Pancreas (tissue), 10 donors: Measurements from ENCODE around the gene KCNC4. TPM values are rescaled to one million over a fixed set of nuclear protein-coding genes. Genes with fewer than 3 reads are reported as not detected.
A peak's percentile ranks its signal among the peaks of the same experiment; 100 is the strongest.

Experiments used
- ATAC-seq, 4 donors: fragments of 200-7000 bp; cut with Tn5 transposase; one replicate each; pipeline versions ENCODE4 v1.8.0 to v1.9.1; 2020; ENCODE audit warnings: mild to moderate bottlenecking in 4 of 4, moderate library complexity in 4 of 4
- DNase-seq, 6 donors: peaks; one replicate each; pipeline ENCODE4 v3.0.0-alpha.2; 2020
- FAIRE-seq: peaks from 2 replicates; lab custom pipeline; 2012; peaks lifted over from hg19 to GRCh38; lab: Jason Lieb, UNC
- H3K27ac ChIP-seq, 4 donors: fragments of 200-600 bp; sonication (generic); 1 replicate in 3 of 4; 2 replicates in 1 of 4; pipeline versions ENCODE4 v1.5.0 to v1.8.0; 2020
- H3K27me3 ChIP-seq, 4 donors: fragments of 200-600 bp; one replicate each; pipeline ENCODE4 v1.8.0; 2021
- H3K36me3 ChIP-seq, 3 donors: fragments of 200-600 bp; sonication (generic) in 1 of 3; one replicate each; pipeline versions ENCODE4 v1.5.0 to v1.8.0; 2020 to 2021
- H3K4me1 ChIP-seq, 3 donors: fragments of 200-600 bp; one replicate each; pipeline ENCODE4 v1.8.0; 2021
- H3K4me3 ChIP-seq, 4 donors: fragments of 200-600 bp; sonication (generic) in 2 of 4; one replicate each; pipeline versions ENCODE4 v1.5.0 to v1.8.0; 2020 to 2021
- H3K9me3 ChIP-seq, 4 donors: fragments of 200-600 bp; one replicate each; pipeline ENCODE4 v1.8.0; 2021
- CTCF ChIP-seq, 4 donors: fragments of 200-600 bp; sonication (generic) in 3 of 4; IDR thresholded peaks; one replicate each; pipeline versions ENCODE4 v1.5.0 to v1.8.0; 2021; ENCODE audit warnings: antibody characterized with exemption in 4 of 4
- WGBS, 2 donors: extraction: QIAGEN DNeasy Blood & Tissue Kit; methylation state at CpG; one replicate each; pipeline ENCODE4 v1.1.7; 2013; 5-methylcytosine and 5-hydroxymethylcytosine counted together
- intact Hi-C, 3 donors: fragments of 100-400 bp; cut with DNase I; formaldehyde crosslinking; loops; one replicate each; pipeline versions ENCODE4 v1.11.1 to v1.14.2; 2022
- polyA plus RNA-seq, 2 donors: library from polyadenylated mRNA; stranded (reverse); fragments of 200-250 nt; gene quantifications; one replicate each; pipeline ENCODE4 v1.2.3, GENCODE V29; 2013
- total RNA-seq, 6 donors: library from RNA; stranded (reverse); fragmentation: NEBNext Ultra II Directional in 4 of 6; extraction: Animal tissue kit (Norgen Biotek cat#: 25700) in 4 of 6; gene quantifications; one replicate each; pipeline versions ENCODE4 v1.2.1 to v1.2.4, GENCODE V29; 2021 to 2023
- donor health status: healthy with polysubstance abuse.
- donor health status: DM: no; HTN: no; CAD: no; lungs with moderate emphysema.
- donor health status: DM: no; HTN: no; CAD: no.
- donor health status: control.
- donor health status: control.
- donor health status: Bipolar disorder and iron deficiency.
- donor health status: DM: yes; HTN: yes; CAD: no.
- donor health status: DM: no; HTN: no; CAD: no.
- donor health status: DM: no; HTN: no; CAD: no.
- donor health status: DM: yes; HTN: yes; CAD: no.

The KCNC4 gene
- total and polyA plus RNA-seq, 8 donors = 5.4 to 18.6 (median 9.5) TPM

GRCh38 chr1:110215621-110216515 lies 5.8 kb downstream of the KCNC4 start:
- DNase-seq (peak in 2 of 6 donors; percentile 55 to 56), ATAC-seq (no peak), FAIRE-seq (no peak)
- Histone ChIP-seq H3K36me3 (no peaks in the 10 kb centered on the region), H3K4me1 (peaks cover 27 to 46% (median 30%) of the 10 kb centered on the region in 3 donors), H3K9me3 (no peaks in the 10 kb centered on the region), H3K27me3 (no peaks in the 10 kb centered on the region), H3K27ac (peak overlapping the region in 2 of 4 donors; percentile 58 to 77), H3K4me3 (no peak overlapping the region)
- TF ChIP-seq CTCF (IDR thresholded peaks at IDR 0.05) = no peak
- intact Hi-C loops = no loop called here
- WGBS, 2 donors = 65 to 74% methylated on average over 7 of the region's 7 CpGs

- H3K36me3 ChIP-seq = no peaks in the 10 kb centered on the region
- ATAC-seq (no peak), FAIRE-seq (no peak), DNase-seq (no peak)
- H3K4me1 ChIP-seq = peaks cover 27 to 42% (median 31%) of the 10 kb centered on the region in 3 donors
- H3K27me3 ChIP-seq = no peaks in the 10 kb centered on the region
- no peak for TF ChIP-seq CTCF (IDR thresholded peaks at IDR 0.05)
- no peaks in the 10 kb centered on the region for H3K9me3 ChIP-seq
- WGBS, 2 donors = 91 to 94% methylated on average over 6 of the region's 6 CpGs
- H3K4me3 ChIP-seq = no peak overlapping the region
- intact Hi-C loops = no loop called here
- no peak overlapping the region for H3K27ac ChIP-seq
Measured at GRCh38 chr1:110216844-110217444, 6.8 kb downstream of the KCNC4 start.

- intact Hi-C loops = no loop called here
- WGBS, 2 donors = 87 to 88% methylated on average over 5 of the region's 5 CpGs
Measured at GRCh38 chr1:110218137-110218536, 8.0 kb downstream of the KCNC4 start.

GRCh38 chr1:110218739-110219138 lies 8.6 kb downstream of the KCNC4 start:
- TF ChIP-seq CTCF (IDR thresholded peaks at IDR 0.05) = no peak
- FAIRE-seq (no peak), DNase-seq (no peak), ATAC-seq (no peak)
- Histone ChIP-seq H3K36me3 (peaks cover 0 to 4% (median 0%) of the 10 kb centered on the region in 3 donors), H3K9me3 (no peaks in the 10 kb centered on the region), H3K4me1 (peaks cover 20 to 35% (median 27%) of the 10 kb centered on the region in 3 donors), H3K27me3 (no peaks in the 10 kb centered on the region), H3K27ac (no peak overlapping the region), H3K4me3 (no peak overlapping the region)
- WGBS, 2 donors = 91 to 94% methylated on average over 4 of the region's 4 CpGs
- intact Hi-C loops = no loop called here

More at GRCh38 chr1:110218137-110218536, 8.0 kb downstream of the KCNC4 start:
- Histone ChIP-seq H3K27ac (no peak overlapping the region), H3K4me3 (no peak overlapping the region), H3K4me1 (peaks cover 26 to 41% (median 31%) of the 10 kb centered on the region in 3 donors), H3K36me3 (no peaks in the 10 kb centered on the region), H3K27me3 (no peaks in the 10 kb centered on the region), H3K9me3 (no peaks in the 10 kb centered on the region)
- FAIRE-seq = no peak
- no peak for DNase-seq
- ATAC-seq = no peak
- no peak for TF ChIP-seq CTCF (IDR thresholded peaks at IDR 0.05)
